ENCODE data around the gene PLA2G4A.

Gene PLA2G4A

DNA sequence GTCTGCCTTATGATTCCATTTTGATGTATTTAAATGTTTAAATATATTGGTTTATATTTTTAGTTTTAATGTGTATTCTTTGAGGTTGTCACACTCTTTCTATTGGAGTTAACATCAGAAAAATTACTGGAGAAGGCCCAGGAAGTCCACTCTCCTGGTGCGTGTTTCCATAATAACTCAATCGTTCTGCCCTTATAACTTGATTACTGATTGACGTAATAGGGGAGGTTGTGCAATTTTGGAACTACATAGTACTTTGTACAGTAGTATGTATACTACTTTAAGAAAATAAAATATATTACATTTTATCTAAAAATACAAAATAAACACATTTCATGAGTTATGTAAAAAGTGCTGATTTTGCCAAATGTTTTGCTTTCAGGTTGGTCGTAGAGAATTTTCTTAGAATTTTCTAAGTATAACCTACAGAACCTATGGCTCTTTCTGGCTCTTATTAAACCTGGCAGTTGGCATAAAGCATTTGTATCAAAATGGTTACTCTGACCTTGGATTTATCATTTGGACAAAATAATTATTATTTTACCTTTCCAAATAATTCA is 5.7 kb downstream of the PLA2G4A start:
- DNase-seq: no peak

DNA sequence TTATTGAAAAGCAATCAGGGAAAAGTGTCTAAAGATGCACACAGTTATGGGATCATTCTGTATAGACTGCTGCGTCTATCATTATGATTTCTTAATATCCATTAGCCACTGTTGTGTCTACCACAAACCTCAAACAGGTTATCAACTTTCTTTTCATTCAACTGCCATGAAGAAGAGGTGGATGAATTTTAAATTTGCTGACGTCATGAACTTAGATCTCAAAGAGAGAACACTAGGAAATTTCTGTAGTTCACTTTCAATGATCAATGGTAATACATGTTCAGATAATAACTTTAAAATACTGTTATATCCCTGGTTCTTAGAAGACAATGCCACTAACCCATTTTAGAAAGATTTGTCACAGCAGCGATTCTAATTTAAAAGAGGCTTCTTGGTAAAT is 6.7 kb downstream of the PLA2G4A start:
- no peak for DNase-seq

DNA sequence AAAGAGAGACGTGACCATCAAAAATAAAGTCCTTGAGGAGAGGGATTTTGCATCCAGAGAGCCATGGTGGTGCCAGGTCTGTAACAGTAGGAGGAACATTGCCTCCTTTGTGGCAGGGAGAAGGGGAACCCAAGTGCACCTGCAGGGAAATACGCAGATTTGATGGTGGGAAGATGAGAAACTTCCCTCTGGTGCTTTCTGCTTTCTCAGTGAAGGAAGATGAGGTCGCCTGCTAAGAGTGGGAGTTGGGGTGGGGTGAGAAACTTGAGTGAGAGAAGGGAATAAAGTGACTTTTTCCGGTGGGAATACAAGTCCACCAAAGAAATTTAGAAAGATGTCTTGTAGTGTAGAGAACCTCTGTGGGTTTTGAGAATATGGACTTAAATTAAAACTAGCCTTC is 9.1 kb downstream of the PLA2G4A start:
- DNase-seq: no peak

- DNase-seq: no peak
These were observed 9.8 kb downstream of the PLA2G4A start for GRCh38 chr1:186838380-186839040.

GRCh38 chr1:186839041-186839400 is 10.3 kb downstream of the PLA2G4A start:
- DNase-seq: no peak

DNA sequence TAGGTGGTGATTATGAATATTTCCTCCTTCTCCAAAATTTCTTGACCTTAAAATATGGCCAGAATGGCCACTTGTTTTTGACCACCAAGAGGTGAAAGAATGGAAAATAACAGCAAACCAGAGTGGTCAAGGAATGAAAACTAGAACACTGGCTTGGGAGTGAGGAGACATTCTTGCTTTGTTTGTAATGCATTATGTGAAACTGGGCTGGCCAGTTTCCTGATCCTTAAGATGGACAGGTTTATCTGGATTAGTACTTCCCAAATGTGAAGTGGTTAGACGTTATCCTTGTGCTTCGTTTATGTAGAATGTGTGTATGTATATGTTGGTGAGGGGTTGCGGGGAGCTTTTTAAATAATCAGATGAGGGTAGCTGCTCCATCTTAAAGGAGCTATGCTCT is 12.8 kb downstream of the PLA2G4A start:
- no peak for DNase-seq

DNA sequence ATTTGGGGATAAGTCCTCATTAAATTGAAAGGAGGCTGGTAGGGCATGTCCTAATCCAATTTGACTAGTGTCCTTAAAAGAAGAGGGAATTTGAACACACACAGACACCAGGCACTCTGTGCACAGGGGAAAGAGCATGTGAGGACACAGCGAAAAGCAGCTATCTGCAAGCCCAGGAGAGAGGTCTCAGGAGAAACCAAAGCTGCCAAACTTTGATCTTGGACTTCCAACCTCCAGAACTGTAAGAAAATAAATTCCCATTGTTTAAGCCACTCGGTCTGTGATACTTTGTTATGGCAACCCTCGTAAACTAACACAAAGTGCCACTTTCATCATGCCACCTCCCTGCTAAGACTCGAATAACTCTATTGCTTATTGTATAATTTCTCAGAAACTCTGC is 13.8 kb downstream of the PLA2G4A start:
- no peak for DNase-seq

DNA sequence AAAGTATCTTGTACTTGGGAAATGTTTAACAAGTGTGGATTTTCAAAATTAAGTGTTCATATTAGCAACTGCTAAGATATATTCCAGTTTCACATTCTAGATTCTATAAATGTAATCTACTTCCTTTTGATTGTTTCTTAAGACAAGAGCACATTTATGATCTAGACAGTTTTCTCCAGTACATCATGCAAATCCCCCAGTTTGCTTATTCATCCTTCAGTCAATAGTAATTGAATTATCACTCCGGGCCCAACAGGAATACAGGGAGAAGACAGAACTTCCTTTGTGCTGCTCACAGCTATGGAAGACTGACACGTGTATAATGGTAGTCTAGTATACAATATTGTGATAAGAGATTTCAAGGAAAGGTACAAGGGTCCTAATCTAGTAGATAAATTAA is 14.5 kb downstream of the PLA2G4A start:
- DNase-seq: no peak

GRCh38 chr1:186843931-186844330 is 15.2 kb downstream of the PLA2G4A start:
- peak in 1 of 2 experiments; percentile 57 for DNase-seq

DNA sequence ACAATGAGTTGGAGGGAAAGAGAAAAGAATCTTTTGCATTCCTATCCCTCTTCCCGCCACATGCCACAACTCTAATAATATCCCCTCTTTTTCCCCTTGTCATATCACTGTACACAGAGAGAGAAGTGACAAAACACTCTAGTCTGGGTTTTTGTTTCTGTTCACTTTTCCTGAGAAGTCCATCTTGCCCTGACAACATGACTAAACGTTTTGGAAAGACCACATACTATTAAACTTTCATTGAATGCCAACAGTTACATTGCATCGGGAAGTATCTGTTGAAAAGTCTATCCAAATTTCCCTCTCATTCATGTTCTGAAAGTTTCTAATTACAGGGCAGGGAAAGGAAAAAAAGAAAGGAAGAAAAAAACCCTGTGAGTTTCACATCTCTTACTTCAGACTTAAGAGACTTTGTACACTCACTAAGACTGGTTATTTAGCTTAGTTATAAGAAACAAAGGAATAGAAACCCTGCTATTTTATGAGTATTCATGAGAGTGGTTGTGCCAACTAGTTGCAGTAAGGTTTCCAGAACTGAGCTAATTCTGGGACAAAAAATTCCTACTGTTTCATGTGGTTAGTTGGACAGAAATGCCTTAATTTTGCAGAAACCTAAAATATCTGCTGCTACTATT is 16.9 kb downstream of the PLA2G4A start:
- no peak for DNase-seq

DNA sequence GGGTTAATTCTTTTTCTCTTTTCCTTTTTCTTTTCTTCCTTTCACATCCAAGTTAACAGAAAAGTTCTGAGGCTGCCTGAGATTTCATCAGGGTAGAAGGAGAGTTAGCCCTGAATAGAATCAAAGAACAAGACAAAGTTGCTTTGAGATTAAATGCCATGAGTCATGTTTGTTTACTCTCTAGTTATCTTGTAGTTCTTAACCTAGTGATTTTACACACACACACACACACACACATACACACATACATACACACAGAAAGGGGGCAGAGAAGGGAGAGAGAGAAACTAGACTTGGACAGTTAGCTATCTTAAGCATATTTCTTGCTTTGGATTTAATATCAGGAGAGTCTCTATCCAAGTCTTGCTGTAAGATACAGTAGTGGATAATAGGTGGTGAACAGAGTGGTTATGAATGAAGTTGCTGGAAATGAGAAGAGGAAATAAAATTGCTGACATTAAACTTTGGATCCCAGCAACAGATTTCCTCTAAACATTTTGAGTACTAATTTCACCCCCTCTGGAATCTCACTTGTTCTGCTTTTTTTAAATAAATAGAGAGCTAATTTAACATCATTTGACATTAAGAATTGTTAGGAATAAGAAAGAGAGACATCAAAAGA is 19.9 kb downstream of the PLA2G4A start:
- no peak for DNase-seq

GRCh38 chr1:186849271-186849671 is 20.5 kb downstream of the PLA2G4A start:
- no peak for DNase-seq

GRCh38 chr1:186849826-186850225 is 21.1 kb downstream of the PLA2G4A start:
- no peak for DNase-seq

DNA sequence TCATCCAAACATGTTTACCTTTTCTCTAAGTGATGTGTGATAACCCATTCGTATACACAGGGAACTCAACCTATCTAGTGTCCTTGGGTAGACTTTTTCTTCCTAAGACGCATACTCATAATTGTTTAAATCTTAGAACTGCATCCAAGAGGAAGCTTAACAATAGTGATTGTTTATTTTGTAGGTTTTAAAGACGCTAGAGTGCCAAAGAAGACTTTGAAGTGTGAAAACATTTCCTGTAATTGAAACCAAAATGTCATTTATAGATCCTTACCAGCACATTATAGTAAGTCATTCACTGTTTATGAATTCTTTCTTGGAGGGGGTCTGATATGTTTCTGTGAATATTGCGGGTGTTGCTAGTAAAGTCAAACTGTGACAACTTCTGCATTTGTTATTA is 25.4 kb downstream of the PLA2G4A start:
- no peak for DNase-seq

DNA sequence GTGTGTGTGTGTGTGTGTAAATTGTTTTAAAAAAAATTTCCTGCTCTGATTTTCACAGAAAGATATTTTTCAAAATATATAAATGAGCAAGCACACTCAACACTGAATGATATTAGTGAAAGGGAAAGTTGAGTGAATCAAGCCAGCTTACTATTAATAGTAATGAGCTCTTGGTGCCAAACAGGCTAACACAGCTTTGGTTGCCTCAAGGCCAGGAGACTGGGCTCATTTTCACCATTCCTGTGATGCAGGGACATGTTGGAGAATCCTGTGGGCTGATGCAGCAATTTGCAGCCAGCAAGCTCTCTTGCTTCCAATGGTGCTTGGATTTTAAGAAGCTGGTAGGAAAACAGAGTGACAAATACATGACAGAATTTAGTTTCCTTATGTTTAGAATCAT is 30.2 kb downstream of the PLA2G4A start:
- no peak for DNase-seq

GRCh38 chr1:186859995-186860394 is 31.2 kb downstream of the PLA2G4A start:
- no peak for DNase-seq

DNA sequence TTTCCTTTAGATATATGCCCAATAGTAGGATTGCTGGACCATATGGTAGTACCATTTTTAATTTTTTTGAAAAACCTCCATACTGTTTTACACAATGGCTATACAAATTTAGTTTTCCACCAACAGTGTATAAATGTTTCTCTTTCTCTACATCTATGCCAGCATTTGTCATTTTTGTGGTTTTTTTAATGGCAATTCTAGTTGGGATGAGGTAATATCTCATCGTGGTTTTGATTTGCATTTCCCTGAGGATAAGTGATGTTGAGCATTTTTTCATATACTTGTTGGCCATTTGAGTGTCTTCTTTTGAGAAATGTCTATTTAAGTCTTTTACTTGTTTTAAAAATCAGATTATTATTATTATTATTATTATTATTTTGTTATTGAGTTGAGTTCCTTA is 35.5 kb downstream of the PLA2G4A start:
- no peak for DNase-seq

- DNase-seq: no peak
These were observed 36.5 kb downstream of the PLA2G4A start for GRCh38 chr1:186865253-186865652.

GRCh38 chr1:186865857-186866256 is 37.1 kb downstream of the PLA2G4A start:
- no peak for DNase-seq

- DNase-seq: no peak
These were observed 40.9 kb downstream of the PLA2G4A start for GRCh38 chr1:186869526-186870228.

DNA sequence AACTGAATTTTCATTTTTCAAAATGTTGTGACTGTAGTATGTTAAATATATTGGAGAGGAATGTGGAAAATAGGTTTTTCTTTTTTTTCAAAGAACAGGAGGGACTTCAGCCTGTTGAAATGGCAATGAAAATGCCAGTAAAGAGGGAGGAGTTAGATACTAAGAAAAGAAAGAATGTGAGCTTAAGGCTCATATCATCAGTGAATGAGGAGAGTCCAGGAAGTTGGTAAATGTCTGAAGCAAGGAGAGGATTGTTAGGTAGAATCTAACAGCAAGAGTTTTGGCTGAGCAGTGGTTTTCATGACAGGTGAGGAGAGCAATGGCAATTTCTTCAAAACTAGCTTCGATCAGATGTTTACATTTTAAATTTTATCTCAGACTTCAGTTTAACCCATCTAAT is 43.0 kb downstream of the PLA2G4A start:
- DNase-seq: no peak

DNA sequence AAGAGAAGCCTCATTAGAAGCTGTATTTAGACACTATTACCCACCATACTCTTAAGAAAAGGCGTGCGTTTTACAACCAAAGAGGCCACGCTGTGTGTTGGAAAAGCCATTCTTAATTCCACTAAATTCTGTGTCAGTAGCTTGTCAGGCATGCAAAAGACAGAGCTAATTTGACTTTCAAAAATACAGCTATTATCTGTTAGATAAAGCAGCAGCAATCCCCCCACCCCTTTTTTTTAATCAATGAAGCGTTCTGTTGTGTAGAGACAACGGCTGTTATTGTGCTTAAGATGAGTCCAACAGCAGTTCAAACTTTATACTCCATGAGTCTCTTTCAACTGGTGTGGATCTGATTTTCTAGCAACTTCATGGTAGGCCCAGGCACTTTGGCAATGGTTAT is 43.5 kb downstream of the PLA2G4A start:
- DNase-seq: no peak

GRCh38 chr1:186873687-186874086 is 44.9 kb downstream of the PLA2G4A start:
- DNase-seq: no peak

Data from NCI-H524 (cell line).